Measurements from ENCODE around the gene DGCR6L. TPM values are rescaled to one million over a fixed set of nuclear protein-coding genes. Genes with fewer than 3 reads are reported as not detected.
A peak's percentile ranks its signal among the peaks of the same experiment; 100 is the strongest.
"Not testable (repeated sequence)": the region's sequence is repeated elsewhere in the genome, so short reads cannot be mapped to it uniquely, and the experiment has no call there.

Gene DGCR6L
- total RNA-seq, 1 experiment from 2014 or later = 59.8 TPM

GRCh38 chr22:20291604-20292063 lies 28.2 kb downstream of the DGCR6L start:
- no peak for DNase-seq (ENCODE audit: low read depth)

- no peak for DNase-seq (ENCODE audit: low read depth)
Observed at GRCh38 chr22:20291249-20291586, 28.6 kb downstream of the DGCR6L start.

GRCh38 chr22:20290578-20291248 lies 29.1 kb downstream of the DGCR6L start:
- no peak for DNase-seq (ENCODE audit: low read depth)

GRCh38 chr22:20290045-20290392 lies 29.8 kb downstream of the DGCR6L start:
- DNase-seq (ENCODE audit: low read depth) = no peak

GRCh38 chr22:20289182-20290044 lies 30.4 kb downstream of the DGCR6L start:
- not testable (repeated sequence) for DNase-seq (ENCODE audit: low read depth)

GRCh38 chr22:20286784-20287423 lies 33.0 kb downstream of the DGCR6L start:
- not testable (repeated sequence) for DNase-seq (ENCODE audit: low read depth)

GRCh38 chr22:20286312-20286660 lies 33.6 kb downstream of the DGCR6L start:
- not testable (repeated sequence) for DNase-seq (ENCODE audit: low read depth)

GRCh38 chr22:20285473-20286311 lies 34.2 kb downstream of the DGCR6L start:
- peak; percentile 71 for DNase-seq (ENCODE audit: low read depth)

- DNase-seq (ENCODE audit: low read depth) = no peak
Observed at GRCh38 chr22:20284471-20285086, 35.3 kb downstream of the DGCR6L start.

GRCh38 chr22:20283674-20284066 lies 36.2 kb downstream of the DGCR6L start:
- DNase-seq (ENCODE audit: low read depth) = no peak

- no peak for DNase-seq (ENCODE audit: low read depth)
Observed at GRCh38 chr22:20282901-20283673, 36.8 kb downstream of the DGCR6L start.

GRCh38 chr22:20281891-20282290 lies 38.0 kb downstream of the DGCR6L start:
- DNase-seq (ENCODE audit: low read depth) = no peak

GRCh38 chr22:20281473-20281872 lies 38.4 kb downstream of the DGCR6L start:
- not testable (repeated sequence) for DNase-seq (ENCODE audit: low read depth)

GRCh38 chr22:20280866-20281265 lies 39.0 kb downstream of the DGCR6L start:
- no peak for DNase-seq (ENCODE audit: low read depth)

GRCh38 chr22:20280163-20280562 lies 39.7 kb downstream of the DGCR6L start:
- DNase-seq (ENCODE audit: low read depth) = not testable (repeated sequence)

GRCh38 chr22:20279662-20280134 lies 40.2 kb downstream of the DGCR6L start:
- DNase-seq (ENCODE audit: low read depth) = peak; percentile 67

GRCh38 chr22:20278726-20279490 lies 41.0 kb downstream of the DGCR6L start:
- not testable (repeated sequence) for DNase-seq (ENCODE audit: low read depth)

- DNase-seq (ENCODE audit: low read depth) = not testable (repeated sequence)
Observed at GRCh38 chr22:20277936-20278635, 41.8 kb downstream of the DGCR6L start.

GRCh38 chr22:20276468-20276867 lies 43.4 kb downstream of the DGCR6L start:
- DNase-seq (ENCODE audit: low read depth) = no peak
